Measurements from ENCODE around the gene ADAMTS17.

The ADAMTS17 gene

GRCh38 chr15:100049483-100049882 is 292.3 kb downstream of the ADAMTS17 start:
- H3F3A ChIP-seq (ENCODE audit: low read depth), result no peaks in the 10 kb centered on the region
- H3K79me2 ChIP-seq (ENCODE audit: insufficient read depth, low read length), result no peaks in the 10 kb centered on the region
- H3K9me2 ChIP-seq (replicated peaks; ENCODE audit: low read depth, low read length), result no peaks in the 10 kb centered on the region
- H3K9ac ChIP-seq (ENCODE audit: low read depth, low read length, poor library complexity, severe bottlenecking), result no peak overlapping the region
- no peak overlapping the region for H3K4me3 ChIP-seq (ENCODE audit: low read length, poor library complexity, severe bottlenecking)
- H3K4me2 ChIP-seq (ENCODE audit: low read depth, low read length, poor library complexity, severe bottlenecking), result no peak overlapping the region
- H3K36me3 ChIP-seq (ENCODE audit: insufficient read depth, low read length), result no peaks in the 10 kb centered on the region
- H3K27me3 ChIP-seq (ENCODE audit: insufficient read depth, low read length, poor library complexity, severe bottlenecking), result no peaks in the 10 kb centered on the region
- no peaks in the 10 kb centered on the region for H3K9me3 ChIP-seq (ENCODE audit: insufficient read depth, low read depth, low read length)
- peaks cover 6% of the 10 kb centered on the region for H3K4me1 ChIP-seq (ENCODE audit: insufficient read depth, low read length, poor library complexity, severe bottlenecking)
- no peaks in the 10 kb centered on the region for H4K20me1 ChIP-seq (ENCODE audit: insufficient read depth, low read length, poor library complexity, severe bottlenecking)
- H2AFZ ChIP-seq (ENCODE audit: low read length), result no peak overlapping the region
- TF ChIP-seq EZH2phosphoT487 (IDR thresholded peaks at IDR 0.05; ENCODE audit: borderline replicate concordance) (no peak), CTCF (conservative IDR thresholded peaks at IDR 0.05; ENCODE audit: low read length) (no peak)

GRCh38 chr15:100048736-100049135 is 293.0 kb downstream of the ADAMTS17 start:
- H3K79me2 ChIP-seq (ENCODE audit: insufficient read depth, low read length), result no peaks in the 10 kb centered on the region
- H3F3A ChIP-seq (ENCODE audit: low read depth), result no peaks in the 10 kb centered on the region
- H3K27me3 ChIP-seq (ENCODE audit: insufficient read depth, low read length, poor library complexity, severe bottlenecking), result no peaks in the 10 kb centered on the region
- no peak overlapping the region for H3K4me3 ChIP-seq (ENCODE audit: low read length, poor library complexity, severe bottlenecking)
- peaks cover 11% of the 10 kb centered on the region for H3K4me1 ChIP-seq (ENCODE audit: insufficient read depth, low read length, poor library complexity, severe bottlenecking)
- no peaks in the 10 kb centered on the region for H4K20me1 ChIP-seq (ENCODE audit: insufficient read depth, low read length, poor library complexity, severe bottlenecking)
- no peak overlapping the region for H2AFZ ChIP-seq (ENCODE audit: low read length)
- H3K9ac ChIP-seq (ENCODE audit: low read depth, low read length, poor library complexity, severe bottlenecking), result no peak overlapping the region
- no peaks in the 10 kb centered on the region for H3K9me3 ChIP-seq (ENCODE audit: insufficient read depth, low read depth, low read length)
- TF ChIP-seq CTCF (conservative IDR thresholded peaks at IDR 0.05; ENCODE audit: low read length), result no peak
- TF ChIP-seq EZH2phosphoT487 (IDR thresholded peaks at IDR 0.05; ENCODE audit: borderline replicate concordance), result no peak
- H3K4me2 ChIP-seq (ENCODE audit: low read depth, low read length, poor library complexity, severe bottlenecking), result no peak overlapping the region
- no peaks in the 10 kb centered on the region for H3K36me3 ChIP-seq (ENCODE audit: insufficient read depth, low read length)
- no peaks in the 10 kb centered on the region for H3K9me2 ChIP-seq (replicated peaks; ENCODE audit: low read depth, low read length)

- Histone ChIP-seq H3K27me3 (ENCODE audit: insufficient read depth, low read length, poor library complexity, severe bottlenecking) (no peaks in the 10 kb centered on the region), H3K9me3 (ENCODE audit: insufficient read depth, low read depth, low read length) (no peaks in the 10 kb centered on the region), H3K36me3 (ENCODE audit: insufficient read depth, low read length) (no peaks in the 10 kb centered on the region), H2AFZ (ENCODE audit: low read length) (no peak overlapping the region), H3K9me2 (replicated peaks; ENCODE audit: low read depth, low read length) (no peaks in the 10 kb centered on the region), H3K4me2 (ENCODE audit: low read depth, low read length, poor library complexity, severe bottlenecking) (no peak overlapping the region), H3K4me3 (ENCODE audit: low read length, poor library complexity, severe bottlenecking) (no peak overlapping the region), H3F3A (ENCODE audit: low read depth) (no peaks in the 10 kb centered on the region), H3K79me2 (ENCODE audit: insufficient read depth, low read length) (no peaks in the 10 kb centered on the region), H3K9ac (ENCODE audit: low read depth, low read length, poor library complexity, severe bottlenecking) (no peak overlapping the region), H3K4me1 (ENCODE audit: insufficient read depth, low read length, poor library complexity, severe bottlenecking) (peaks cover 21% of the 10 kb centered on the region), H4K20me1 (ENCODE audit: insufficient read depth, low read length, poor library complexity, severe bottlenecking) (no peaks in the 10 kb centered on the region)
- no peak for TF ChIP-seq EZH2phosphoT487 (IDR thresholded peaks at IDR 0.05; ENCODE audit: borderline replicate concordance)
- no peak for TF ChIP-seq CTCF (conservative IDR thresholded peaks at IDR 0.05; ENCODE audit: low read length)
These were observed 298.1 kb downstream of the ADAMTS17 start for GRCh38 chr15:100043692-100044091.
